Measurements from ENCODE around the gene DPF1.

The DPF1 gene

DNA sequence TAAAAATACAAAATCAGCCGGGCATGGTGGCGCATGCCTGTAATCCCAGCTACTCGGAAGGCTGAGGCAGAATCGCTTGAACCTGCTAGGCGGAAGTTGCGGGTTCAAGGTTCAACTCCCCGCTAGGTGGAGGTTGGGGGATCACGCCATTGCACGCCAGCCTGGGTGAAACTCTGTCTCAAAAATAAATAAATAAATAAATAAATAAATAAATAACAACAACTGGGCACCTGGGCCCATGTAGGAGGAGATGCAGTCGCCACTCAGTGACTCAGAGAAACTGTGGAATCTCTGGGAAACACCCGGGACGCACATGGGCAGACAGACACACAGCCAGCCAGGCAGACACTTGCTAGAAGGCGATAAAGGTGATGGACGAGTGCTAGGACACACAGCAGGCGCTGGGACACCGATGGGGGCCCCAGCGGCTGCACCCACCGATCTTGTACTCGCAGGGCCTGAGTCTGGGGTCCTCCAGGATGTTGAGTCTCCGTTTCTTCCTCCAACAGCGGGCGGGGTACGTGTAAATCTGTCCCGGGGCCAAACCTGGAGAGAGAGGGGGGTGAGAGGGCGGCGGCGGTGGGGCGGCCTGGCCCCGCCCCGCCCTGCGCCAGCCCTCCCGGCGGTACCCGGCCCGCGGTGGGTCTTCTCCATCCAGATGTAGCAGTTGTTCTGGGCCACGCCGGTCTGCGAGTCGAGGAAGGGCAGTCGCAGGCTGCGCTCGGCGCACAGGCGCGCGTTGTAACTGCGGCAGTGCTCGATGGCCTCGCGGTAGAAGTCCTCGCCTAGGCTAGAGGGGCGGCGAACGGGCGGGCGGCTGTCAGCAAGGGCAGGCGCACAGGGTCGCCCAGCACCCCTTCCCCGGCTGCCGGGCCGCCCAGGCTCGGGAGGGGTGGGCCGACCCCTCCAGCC lies 1.8 kb downstream of the DPF1 start:
- in situ Hi-C loops (cut with MboI; ENCODE audit: low sequenced_read_pairs), result no loop called here

DNA sequence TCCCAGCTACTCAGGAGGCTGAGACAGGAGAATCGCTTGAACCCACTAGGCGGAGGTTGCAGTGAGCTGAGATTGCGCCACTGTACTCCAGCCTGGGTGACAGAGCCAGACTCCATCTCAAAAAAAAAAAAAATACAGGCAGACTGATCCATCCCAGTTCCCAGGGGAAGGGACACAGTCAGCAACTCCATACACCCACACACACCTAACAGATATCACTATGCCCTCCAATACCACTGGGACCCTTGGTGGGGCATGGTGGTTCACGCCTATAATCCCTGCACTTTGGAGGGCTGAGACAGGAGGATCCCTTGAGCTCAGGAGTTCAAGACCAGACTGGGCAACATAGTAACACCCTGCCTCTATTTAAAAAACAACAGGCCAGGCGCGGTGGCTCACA lies 2.6 kb downstream of the DPF1 start:
- in situ Hi-C loops (cut with MboI; ENCODE audit: low sequenced_read_pairs), result no loop called here

DNA sequence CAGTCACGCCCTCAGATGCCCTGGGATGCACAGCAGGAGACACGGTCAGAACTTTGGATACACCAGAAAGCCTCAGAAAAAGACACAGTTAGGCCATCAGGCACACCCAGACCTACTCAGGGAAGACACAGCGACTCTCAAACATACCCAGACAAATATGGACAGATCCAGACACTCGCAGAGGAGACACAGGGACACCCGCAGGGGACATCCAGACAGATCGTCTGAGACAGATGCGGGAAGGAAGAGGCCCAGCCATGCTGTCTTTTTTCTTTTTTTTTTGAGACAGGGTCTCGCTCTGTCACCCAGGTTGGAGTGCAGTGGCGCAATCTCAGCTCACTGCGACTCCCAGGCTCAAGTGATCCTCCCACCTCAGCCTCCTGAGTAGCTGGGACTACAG lies 4.8 kb downstream of the DPF1 start:
- in situ Hi-C loops (cut with MboI; ENCODE audit: low sequenced_read_pairs), result no loop called here

DNA sequence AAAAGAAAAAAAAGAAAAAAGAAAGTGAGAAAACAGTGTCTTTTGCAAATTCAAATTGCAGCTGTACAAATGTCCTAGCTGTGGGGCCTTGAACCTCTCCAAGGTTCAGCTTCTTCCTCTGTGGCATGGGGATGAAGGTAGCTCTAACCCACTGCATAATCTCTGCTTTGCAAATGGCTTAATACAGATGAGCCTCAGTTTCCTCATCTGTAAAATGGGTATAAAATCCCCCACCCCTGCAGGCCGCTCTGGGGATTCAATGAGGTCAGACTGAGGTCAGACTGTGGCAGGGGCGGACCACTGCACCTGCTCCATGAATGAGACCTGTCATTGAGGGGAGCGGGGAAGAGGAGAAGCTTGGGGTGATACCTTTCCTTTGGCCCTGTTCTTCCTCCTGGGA lies 5.8 kb downstream of the DPF1 start:
- in situ Hi-C loops (cut with MboI; ENCODE audit: low sequenced_read_pairs), result no loop called here

DNA sequence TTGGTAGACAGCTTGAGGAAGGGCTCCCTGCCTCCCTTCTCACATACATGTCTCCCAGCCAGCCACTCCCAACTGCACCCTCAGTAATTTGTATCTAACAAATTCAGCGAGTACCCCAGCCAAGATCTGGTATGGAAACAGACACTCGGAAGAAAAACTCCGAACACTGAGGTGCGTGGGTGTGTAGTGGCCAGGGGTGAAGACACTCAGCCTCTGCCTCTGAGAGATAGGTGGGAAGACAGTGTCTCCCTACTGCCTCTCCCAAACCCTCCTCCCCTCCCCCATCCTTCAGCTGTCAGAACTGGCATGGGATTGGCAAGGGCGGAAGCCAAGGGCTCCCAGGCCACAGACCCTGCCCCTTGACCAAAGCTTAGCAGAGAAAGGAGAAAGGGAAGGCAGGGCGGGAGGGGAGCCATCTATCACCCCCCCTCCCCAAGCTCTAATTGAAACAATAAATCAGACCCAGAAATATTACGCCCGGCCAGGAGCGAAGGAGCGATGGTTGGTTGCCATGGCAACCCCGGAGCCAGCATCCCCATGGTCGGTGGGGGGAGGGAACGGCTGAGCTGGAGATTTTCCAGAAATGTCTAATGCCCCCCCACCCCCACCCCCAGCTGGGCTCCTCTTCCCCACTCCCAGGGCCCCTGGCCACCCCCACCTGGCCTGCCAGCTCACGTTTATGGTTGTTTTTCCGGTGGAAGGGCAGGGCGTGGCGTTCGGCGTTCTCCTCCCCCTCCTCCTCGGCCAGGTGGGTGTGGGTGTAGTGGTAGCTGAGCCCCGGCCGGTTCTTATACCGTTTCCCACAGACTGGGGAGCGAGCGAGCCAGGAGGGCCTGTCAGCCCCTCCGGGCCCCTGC lies 7.0 kb downstream of the DPF1 start:
- in situ Hi-C loops (cut with MboI; ENCODE audit: low sequenced_read_pairs), result no loop called here

DNA sequence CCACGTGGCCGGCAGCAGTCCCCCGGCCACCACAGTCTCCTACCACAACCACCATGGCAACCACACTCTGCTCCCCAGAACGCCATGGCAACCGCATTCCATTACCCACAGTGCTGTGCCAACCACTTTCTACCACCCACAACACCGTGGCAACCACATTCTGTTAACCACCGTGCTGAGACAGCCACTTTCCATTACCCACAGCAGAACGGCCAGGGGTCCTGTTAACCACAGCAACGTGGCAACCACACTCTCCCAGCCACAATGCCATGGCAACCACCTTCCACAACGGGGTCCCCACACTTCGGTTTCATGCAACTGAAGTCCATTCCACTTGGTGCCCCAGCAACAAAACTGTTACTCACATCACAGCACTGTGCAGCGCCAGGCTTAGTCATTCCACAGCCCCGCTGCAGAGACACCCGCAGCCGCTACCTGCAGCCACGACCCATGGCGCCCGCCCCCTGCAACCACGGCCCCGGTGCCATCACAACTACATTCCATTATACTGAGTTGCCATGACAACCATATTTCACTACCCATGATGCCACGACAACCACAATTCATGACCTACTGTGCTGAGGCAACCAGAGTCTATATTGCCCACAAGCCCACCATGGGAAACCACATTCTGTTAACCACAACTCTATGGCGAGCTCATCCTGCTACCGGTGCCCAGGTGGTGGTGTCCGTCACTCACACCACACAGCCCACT lies 10.0 kb downstream of the DPF1 start:
- in situ Hi-C loops (cut with MboI; ENCODE audit: low sequenced_read_pairs), result no loop called here

DNA sequence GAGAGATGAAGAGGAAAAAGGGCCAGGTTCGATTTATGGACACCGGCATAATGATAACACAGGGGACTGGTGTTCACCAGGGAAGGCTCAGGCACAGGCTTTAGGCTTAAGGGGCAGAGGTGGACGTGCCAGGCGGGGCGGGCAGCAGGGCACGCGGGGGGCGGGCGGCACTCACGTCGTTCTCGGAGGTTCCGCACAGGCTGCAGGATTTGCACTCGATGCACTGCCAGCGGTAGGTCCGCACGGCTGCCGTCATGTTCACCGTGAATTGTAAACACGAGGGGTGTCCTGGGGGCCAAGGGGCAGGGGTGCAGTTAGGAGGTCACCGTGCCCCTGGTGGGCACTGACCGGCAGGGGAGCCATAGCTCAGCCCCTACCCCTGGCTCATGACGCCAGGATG lies 10.6 kb downstream of the DPF1 start:
- in situ Hi-C loops (cut with MboI; ENCODE audit: low sequenced_read_pairs), result no loop called here

DNA sequence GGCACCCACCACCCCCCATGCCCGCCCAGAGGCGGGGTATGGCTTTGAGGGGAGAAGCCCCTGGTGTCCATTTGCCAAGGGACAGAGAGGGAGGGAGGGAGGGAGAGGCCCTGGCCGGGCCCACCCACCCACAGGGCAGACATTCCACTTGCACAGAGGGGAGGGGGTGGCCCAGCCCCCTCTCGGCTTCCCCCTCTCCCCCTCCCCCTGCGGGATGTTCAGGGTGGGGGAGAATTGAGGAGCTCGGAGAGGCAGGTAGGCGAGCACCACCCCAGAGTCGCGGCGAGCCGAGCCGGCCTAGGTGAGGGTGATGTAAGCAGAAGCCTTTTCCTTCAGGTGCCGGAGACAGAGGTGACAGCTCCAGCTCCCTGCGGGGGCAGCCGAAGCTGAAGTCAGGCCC lies 12.3 kb downstream of the DPF1 start:
- in situ Hi-C loops (cut with MboI; ENCODE audit: low sequenced_read_pairs), result no loop called here

DNA sequence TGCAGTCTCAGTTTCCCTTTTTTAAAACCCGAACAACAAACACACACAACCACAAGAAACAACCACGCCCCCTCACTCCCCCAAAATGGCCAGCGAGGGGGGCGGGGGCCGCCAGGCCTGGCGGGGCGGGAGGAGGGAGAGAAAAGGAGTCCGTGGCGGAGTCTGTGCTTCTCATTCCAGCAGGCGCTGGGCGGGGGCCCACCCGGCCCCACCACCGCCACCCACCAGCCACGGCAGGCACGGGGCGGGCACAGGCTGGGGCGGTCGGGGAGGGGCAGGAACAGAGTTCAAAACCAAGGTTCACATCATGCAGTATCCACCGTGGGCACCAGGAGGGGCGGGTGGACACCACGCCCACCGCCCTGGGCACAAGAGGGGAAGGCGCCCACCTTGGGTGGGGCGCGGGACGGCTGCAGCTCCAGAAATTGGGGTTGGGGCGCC lies 12.9 kb downstream of the DPF1 start:
- in situ Hi-C loops (cut with MboI; ENCODE audit: low sequenced_read_pairs), result no loop called here

DNA sequence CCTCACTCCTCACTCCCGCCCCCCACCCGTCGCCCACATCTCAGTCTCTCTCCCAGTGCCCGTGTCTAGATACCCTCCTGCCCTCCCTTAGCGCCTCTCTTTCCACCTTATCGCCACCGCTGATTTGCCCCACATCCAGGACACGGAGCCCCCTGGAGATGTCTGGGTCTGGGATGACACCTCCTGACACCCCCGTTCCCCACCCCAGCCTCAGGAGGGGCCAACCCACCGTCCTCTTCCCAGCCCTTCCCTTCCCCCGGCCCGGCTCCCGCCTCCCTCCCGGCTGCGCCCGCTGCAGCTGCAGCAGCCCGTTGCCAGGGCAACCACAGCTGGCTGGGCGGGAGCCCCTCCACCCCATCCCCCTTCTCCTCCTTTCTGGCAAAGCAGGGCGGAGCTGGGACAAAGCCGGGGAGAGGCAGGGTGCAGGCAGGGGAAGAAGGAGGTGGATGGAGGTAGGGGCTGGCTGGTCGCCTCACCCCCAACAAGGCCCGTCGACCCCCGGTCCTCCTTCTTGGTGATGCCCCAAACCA lies 13.5 kb downstream of the DPF1 start:
- in situ Hi-C loops (cut with MboI; ENCODE audit: low sequenced_read_pairs), result no loop called here

DNA sequence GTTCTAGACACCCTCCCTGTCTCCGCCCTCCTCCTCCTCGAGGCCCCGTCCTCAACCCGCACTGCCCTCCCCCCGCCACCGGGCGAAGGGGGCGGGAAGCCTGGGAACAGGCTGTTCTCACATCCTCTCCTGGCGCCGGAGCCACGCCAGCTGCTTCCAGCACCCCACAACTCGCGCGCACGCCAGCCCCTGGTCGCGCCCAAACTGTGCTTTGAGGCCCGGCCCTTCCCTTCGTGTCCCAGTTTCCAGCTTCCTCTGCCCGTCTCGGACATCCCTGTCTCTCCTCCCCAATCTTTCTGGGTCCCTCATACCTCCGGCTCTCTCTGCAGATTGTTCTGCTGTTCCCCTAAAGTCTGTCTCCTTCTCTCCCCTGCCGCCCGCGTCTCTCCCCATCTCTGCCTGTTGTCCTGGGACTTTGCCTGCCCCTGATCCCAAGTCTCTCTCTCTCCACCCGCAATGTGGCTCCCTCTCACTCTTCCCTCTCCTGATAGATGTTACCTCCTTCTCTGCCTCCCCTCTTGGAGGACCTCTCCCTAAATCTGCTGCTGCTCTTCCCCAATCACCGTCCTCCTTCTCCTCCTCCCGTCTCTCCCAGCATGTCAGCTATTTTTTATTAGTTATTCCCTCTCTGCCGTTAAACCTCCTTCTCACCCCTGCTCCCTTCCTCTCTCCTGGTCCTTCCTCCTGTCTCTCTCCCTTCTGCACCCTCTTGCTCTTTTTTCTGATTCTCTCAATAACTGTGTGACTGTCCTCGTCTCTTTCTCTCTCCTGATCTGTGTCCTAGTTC lies 14.2 kb downstream of the DPF1 start:
- in situ Hi-C loops (cut with MboI; ENCODE audit: low sequenced_read_pairs), result no loop called here

DNA sequence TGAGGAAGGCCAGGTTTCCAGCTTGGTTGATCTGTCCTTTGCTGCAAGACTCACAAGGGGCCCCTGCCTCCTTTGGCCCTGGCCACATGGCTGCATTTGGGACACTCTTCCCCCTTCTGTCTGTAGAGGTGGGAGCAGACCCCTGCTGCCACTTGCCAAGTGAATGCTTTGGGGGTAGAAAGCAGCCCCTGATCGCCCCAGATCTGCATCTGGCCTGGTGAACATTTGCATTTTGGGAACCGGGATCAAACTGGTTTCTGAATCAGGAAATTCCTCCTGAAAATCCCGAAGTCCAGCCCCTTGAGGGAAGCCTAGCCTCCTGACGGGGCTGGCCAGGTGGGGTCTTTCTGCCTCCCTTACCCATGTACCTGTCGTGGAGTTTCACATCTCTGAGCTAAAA lies 14.9 kb downstream of the DPF1 start:
- in situ Hi-C loops (cut with MboI; ENCODE audit: low sequenced_read_pairs), result no loop called here

DNA sequence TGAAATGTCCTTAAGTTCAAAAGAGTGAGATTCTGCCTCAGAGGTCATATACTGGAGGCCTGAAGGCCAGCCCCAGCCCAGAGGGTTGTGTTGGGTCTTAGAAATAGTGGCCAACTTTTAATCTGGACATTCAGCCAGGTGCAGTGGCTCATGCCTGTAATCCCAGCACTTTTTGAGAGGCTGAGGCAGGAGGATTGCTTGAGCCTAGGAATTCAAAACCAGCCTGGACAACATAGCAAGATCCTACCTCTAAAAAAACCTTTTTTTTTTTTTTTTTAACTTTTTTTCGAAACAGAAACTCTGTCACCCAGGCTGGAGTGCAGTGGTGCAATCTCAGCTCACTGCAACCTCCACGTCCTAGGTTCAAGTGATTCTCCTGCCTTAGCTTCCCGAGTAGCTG lies 15.5 kb downstream of the DPF1 start:
- in situ Hi-C loops (cut with MboI; ENCODE audit: low sequenced_read_pairs), result no loop called here

DNA sequence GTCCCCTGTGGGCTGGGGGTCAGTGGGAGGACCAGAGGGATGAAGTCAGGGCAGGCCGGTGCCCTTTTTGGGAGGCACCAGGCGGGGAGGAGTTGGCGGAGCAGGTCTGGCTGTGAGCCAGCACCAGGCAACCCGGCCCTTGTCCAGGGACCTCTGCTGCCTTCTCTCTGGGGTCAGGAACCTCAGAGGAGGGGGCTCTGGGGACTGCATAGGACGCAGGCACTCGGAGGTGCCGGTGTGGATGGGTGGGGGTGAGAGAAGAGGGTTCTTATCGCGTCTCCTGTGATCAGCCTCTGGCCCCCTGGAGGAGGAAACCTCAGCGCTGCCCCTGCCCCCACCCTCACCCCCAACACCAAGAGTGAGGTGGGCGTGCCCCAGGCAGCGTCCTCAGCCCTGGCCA lies 16.5 kb downstream of the DPF1 start:
- in situ Hi-C loops (cut with MboI; ENCODE audit: low sequenced_read_pairs), result no loop called here

DNA sequence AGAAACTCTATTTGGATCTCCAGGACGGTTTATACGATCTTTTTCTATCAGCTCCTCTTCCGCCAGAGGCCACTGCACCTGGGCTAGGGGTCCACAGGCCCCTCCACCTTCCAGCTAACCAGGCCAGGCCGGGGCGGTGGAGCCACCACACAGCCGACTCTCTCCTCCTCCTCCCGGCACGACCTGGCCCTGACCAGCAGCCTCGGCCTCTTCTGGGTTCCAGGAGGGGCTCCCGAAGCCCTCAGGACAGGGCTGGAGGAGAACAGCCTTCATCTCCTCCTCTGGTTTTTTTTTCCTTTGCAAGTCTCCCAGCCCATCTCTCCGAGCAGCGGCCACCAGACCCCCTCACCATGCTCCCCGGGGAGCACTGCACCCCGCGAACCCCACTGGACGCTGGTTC lies 17.1 kb downstream of the DPF1 start:
- in situ Hi-C loops (cut with MboI; ENCODE audit: low sequenced_read_pairs), result no loop called here

DNA sequence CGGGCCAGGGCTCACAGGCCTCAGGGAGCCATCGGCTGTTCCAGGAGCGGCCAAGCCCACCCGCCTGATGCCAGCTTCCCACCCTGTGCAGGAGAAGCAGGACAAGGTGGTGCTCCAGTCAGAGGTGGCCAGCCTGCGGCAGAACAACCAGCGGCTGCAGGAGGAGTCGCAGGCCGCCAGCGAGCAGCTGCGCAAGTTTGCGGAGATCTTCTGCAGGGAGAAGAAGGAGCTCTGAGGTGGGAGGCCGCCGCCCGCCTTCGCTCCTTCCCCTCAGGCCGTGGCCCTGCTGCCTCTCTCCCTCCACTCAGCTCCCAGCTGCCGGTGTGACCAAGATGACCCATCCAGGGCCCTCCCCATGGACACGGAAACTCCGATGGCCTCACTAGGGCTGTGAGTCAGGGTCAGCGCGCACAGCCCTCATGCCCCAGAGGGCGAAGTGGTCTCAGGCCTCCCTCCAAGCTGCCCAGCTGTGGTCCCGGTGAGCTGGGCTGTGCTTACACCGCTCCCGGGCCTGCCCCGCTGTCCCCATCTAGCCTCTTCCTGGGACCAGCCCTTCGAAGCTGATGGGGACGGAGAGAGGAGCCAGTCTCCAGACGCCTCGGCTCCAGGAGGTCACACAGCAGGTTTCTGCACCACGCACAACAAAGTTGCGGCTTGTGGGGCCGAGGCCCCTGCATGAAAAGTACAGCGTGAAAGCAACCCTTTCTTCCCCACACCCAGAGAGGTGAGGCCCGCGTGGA lies 17.8 kb downstream of the DPF1 start:
- in situ Hi-C loops (cut with MboI; ENCODE audit: low sequenced_read_pairs), result no loop called here

DNA sequence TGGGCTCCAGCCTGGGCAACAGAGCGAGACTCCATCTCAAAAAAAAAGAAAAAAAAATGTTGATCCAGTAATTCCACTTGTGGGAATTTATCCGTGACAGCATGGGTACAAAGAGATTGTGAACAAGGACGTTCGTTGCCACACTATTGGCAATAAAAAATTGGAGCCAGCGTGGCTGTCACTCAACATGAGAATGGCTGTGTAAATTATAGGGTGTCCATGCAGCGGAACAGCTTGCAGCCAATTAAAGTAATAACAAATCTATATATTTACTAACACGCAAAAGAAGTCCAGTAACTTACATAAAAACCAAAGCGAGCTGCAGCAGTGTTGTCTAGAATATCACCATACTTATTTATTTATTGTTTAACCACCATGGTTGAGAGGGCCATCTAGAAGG lies 19.3 kb downstream of the DPF1 start:
- in situ Hi-C loops (cut with MboI; ENCODE audit: low sequenced_read_pairs), result no loop called here

DNA sequence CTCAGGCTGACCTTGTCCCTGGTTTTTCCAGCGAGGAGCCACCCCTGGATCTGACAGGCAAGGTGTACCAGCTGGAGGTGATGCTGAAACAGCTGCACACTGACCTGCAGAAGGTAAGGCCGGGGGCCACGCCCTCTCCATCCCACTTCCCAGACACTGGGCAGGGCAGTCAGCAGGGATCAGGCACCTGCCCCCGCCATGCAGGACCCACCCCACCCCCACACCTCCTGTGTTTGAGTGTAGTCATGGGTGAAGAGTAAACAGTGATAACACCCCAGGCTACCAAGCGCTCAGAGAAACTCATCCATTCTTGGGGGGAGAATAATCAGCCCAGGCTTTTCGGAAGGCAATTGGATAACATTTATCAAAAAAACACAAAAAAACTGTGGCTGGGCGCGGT lies 19.9 kb downstream of the DPF1 start:
- in situ Hi-C loops (cut with MboI; ENCODE audit: low sequenced_read_pairs), result no loop called here

DNA sequence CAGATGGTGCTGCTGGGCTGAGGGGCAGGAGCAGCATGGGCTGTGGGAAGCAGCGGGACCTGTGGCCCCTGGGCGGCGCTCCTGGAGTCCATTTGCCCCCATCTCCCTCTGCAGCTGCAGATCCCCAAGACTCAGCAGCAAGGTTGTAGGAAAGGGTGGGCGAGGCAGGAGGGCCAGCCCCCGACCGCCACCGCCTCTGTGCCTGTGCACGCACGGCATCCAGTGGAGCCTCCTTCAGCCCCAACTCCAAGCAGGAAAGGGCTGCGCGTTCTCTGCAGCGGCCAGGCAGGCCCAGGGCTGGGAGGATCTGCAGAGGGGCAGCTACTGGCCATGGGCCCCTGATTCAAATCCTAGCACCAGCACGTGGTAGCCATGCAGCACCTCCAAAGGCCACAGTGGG lies 20.8 kb downstream of the DPF1 start:
- in situ Hi-C loops (cut with MboI; ENCODE audit: low sequenced_read_pairs), result no loop called here

DNA sequence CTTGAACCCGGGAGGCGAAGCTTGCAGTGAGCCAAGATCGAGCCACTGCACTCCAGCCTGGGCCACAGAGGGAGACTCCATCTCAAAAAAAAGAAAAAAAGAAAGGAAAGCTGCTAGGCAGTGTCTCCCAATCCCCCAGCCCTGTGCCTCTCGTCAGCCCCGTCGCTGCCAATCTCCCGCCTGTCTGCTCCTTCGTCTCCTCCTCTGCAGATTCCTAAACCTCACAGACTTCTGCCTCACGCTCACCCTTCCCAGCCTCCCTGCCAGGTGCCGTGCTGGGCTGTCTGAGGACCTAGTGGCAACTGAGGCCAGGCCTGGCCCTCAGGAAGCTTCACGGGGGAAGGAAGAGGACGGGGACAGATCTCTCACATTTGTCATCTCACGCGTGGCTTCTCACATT lies 21.5 kb downstream of the DPF1 start:
- in situ Hi-C loops (cut with MboI; ENCODE audit: low sequenced_read_pairs), result no loop called here

Data from HL-60/S4 treated with phorbol 12-myristate 13-acetate at 8.2 ng/mL for 4 days and 3 days (cell line).